ENCODE measurements around the gene DZIP3.

Gene DZIP3

GRCh38 chr3:108705045-108705444 is 115.5 kb downstream of the DZIP3 start:
- FAIRE-seq, result peak; percentile 6

- FAIRE-seq, result no peak
Measured at GRCh38 chr3:108713009-108713516, 123.5 kb downstream of the DZIP3 start.

GRCh38 chr3:108713816-108714215 is 124.3 kb downstream of the DZIP3 start:
- FAIRE-seq, result no peak

GRCh38 chr3:108718454-108718853 is 128.9 kb downstream of the DZIP3 start:
- FAIRE-seq, result no peak

GRCh38 chr3:108719178-108719806 is 129.8 kb downstream of the DZIP3 start:
- FAIRE-seq, result no peak

GRCh38 chr3:108722724-108723123 is 133.2 kb downstream of the DZIP3 start:
- no peak for FAIRE-seq

- FAIRE-seq, result no peak
Measured at GRCh38 chr3:108724101-108724500, 134.6 kb downstream of the DZIP3 start.

GRCh38 chr3:108728105-108728504 is 138.6 kb downstream of the DZIP3 start:
- no peak for FAIRE-seq

- FAIRE-seq, result no peak
Measured at GRCh38 chr3:108728934-108729333, 139.4 kb downstream of the DZIP3 start.

GRCh38 chr3:108736821-108737220 is 147.3 kb downstream of the DZIP3 start:
- FAIRE-seq, result no peak

- no peak for FAIRE-seq
Measured at GRCh38 chr3:108742929-108743328, 153.4 kb downstream of the DZIP3 start.

Data from G401.6 (cell line).